ENCODE results near the gene PEMT. TPM values are rescaled to one million over a fixed set of nuclear protein-coding genes. Genes with fewer than 3 reads are reported as not detected.

PEMT gene
- total RNA-seq, 1 experiment from 2014 or later = 27.0 TPM

DNA sequence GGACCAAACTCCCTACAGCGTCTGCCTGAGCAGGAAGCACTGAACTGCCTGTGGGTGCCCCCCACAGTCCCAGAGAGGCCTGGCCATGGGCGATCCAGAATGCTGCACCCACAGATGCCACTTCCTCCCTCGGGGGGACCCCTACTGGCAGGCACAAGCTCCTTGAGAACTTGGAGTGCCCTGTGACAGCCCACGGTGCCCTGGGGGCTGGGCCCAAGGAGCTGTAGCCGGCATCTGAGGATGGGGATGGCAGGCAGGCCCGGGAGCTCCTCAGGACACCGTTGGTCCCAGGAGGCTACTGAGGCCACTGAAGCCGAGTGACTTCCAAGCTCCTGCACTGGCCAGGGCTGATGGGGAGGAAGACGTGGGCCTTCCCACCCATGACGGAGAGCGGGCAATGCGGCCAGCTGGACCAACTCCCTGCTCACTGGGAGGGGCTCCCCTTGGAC lies 80.2 kb downstream of the PEMT start:
- no peak for DNase-seq (ENCODE audit: low read depth, low spot score)
- in situ Hi-C loops (cut with HindIII; ENCODE audit: low pct_unique_long_range_greater_than_20kb, low sequenced_read_pairs) (no loop called here), intact Hi-C loops (cut with micrococcal nuclease; ENCODE audit: unreplicated experiment) (no loop called here)
- no peak overlapping the region for H3K27ac ChIP-seq (ENCODE audit: low read length)
- no peaks in the 10 kb centered on the region for H3K27me3 ChIP-seq (ENCODE audit: control insufficient read depth, insufficient read depth, low read length)
- peaks cover 8% of the 10 kb centered on the region for H3K4me1 ChIP-seq (ENCODE audit: control insufficient read depth, insufficient read depth, low read length)
- no TSS peak for BruUV-seq (replicated peaks)
- ChIA-PET CTCF (no interaction called here), POLR2A (interaction anchor here (0.6 kb wide), 1 partner anchor 21 kb away, joined by 6 read pairs; no protein-coding TSS in a partner anchor)
- H3K9me3 ChIP-seq (ENCODE audit: control insufficient read depth, insufficient read depth, low read depth, low read length) = no peaks in the 10 kb centered on the region
- ATAC-seq = no peak
- H3K4me3 ChIP-seq (ENCODE audit: low read depth in 2 of 2, low read length in 2 of 2) = no peak overlapping the region
- H3K36me3 ChIP-seq (ENCODE audit: control insufficient read depth, insufficient read depth, low read length) = no peaks in the 10 kb centered on the region
- TF ChIP-seq TCF7L2 (IDR thresholded peaks at IDR 0.05; ENCODE audit: low read depth, low read length) (no peak), REST (IDR thresholded peaks at IDR 0.05; ENCODE audit: insufficient read depth in 1 of 2, low read depth in 2 of 2, low read length in 1 of 2) (no peak), POLR2AphosphoS5 (IDR thresholded peaks at IDR 0.05; ENCODE audit: low read depth, low read length) (no peak), SIN3A (IDR thresholded peaks at IDR 0.05; ENCODE audit: borderline replicate concordance, insufficient read depth, low read depth, low read length) (no peak)
- TF ChIP-seq, protein P1, sequence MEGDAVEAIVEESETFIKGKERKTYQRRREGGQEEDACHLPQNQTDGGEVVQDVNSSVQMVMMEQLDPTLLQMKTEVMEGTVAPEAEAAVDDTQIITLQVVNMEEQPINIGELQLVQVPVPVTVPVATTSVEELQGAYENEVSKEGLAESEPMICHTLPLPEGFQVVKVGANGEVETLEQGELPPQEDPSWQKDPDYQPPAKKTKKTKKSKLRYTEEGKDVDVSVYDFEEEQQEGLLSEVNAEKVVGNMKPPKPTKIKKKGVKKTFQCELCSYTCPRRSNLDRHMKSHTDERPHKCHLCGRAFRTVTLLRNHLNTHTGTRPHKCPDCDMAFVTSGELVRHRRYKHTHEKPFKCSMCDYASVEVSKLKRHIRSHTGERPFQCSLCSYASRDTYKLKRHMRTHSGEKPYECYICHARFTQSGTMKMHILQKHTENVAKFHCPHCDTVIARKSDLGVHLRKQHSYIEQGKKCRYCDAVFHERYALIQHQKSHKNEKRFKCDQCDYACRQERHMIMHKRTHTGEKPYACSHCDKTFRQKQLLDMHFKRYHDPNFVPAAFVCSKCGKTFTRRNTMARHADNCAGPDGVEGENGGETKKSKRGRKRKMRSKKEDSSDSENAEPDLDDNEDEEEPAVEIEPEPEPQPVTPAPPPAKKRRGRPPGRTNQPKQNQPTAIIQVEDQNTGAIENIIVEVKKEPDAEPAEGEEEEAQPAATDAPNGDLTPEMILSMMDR (IDR thresholded peaks at IDR 0.05) = no peak

DNA sequence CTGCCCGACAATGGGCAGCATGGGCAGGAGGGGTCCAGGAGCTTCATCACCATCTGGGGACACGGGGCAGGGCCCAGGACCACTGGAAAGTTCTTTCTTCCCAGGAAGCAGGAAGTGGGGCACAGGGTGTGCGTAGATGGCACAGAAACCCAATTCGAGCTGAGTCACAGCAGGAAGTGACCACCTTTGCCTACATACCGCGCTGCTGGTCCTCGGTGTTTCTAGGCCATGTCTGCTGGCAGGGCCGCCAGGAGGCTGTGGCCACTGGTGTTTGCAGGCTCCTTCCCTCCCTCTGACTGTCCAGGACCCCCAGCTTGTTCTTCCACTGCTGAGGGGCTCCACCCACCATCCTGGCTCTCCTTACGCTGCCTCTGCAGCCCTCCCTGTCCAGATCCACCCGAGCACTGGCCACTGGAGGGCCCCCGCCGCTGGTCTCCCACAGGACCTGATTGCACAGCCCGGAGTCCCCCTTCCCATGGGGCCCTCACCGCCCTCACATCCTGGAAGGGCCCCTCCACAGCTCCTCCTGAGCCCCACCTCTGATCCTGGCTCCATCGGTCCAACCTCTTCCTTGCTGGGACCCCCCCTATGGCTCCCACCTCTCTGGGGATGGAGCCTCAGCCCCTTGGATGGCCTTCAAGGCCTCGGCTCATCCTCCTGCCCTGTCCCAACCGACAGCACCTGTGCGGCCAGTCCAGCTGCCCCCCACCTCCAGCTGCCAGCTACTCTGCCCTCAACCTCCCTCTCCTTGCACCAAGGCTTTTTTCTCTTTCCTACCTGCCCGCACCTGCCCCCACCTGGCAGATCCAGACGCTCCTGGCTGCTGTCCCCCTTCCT lies 80.8 kb downstream of the PEMT start:
- in situ Hi-C loops (cut with HindIII; ENCODE audit: low pct_unique_long_range_greater_than_20kb, low sequenced_read_pairs) = no loop called here
- ChIA-PET POLR2A (no interaction called here), CTCF (interaction anchor here (0.5 kb wide), 1 partner anchor 104 kb away, joined by 4 read pairs; no protein-coding TSS in a partner anchor)
- Histone ChIP-seq H3K4me1 (ENCODE audit: control insufficient read depth, insufficient read depth, low read length) (peaks cover 8% of the 10 kb centered on the region), H3K36me3 (ENCODE audit: control insufficient read depth, insufficient read depth, low read length) (no peaks in the 10 kb centered on the region), H3K4me3 (ENCODE audit: low read depth in 2 of 2, low read length in 2 of 2) (no peak overlapping the region), H3K9me3 (ENCODE audit: control insufficient read depth, insufficient read depth, low read depth, low read length) (no peaks in the 10 kb centered on the region), H3K27ac (ENCODE audit: low read length) (no peak overlapping the region), H3K27me3 (ENCODE audit: control insufficient read depth, insufficient read depth, low read length) (no peaks in the 10 kb centered on the region)
- BruUV-seq (replicated peaks) = no TSS peak
- intact Hi-C loops (cut with micrococcal nuclease; ENCODE audit: unreplicated experiment) = no loop called here
- DNase-seq (ENCODE audit: low read depth, low spot score) (no peak), ATAC-seq (no peak)
- TF ChIP-seq SIN3A (IDR thresholded peaks at IDR 0.05; ENCODE audit: borderline replicate concordance, insufficient read depth, low read depth, low read length) (no peak), TCF7L2 (IDR thresholded peaks at IDR 0.05; ENCODE audit: low read depth, low read length) (no peak), POLR2AphosphoS5 (IDR thresholded peaks at IDR 0.05; ENCODE audit: low read depth, low read length) (no peak), REST (IDR thresholded peaks at IDR 0.05; ENCODE audit: insufficient read depth in 1 of 2, low read depth in 2 of 2, low read length in 1 of 2) (no peak)
- TF ChIP-seq, protein P1 (IDR thresholded peaks at IDR 0.05) = no peak

All from Panc1 (cell line).